AG20443 (cell line): Measurements from ENCODE around the gene IL37.
"Not testable (repeated sequence)": the region's sequence is repeated elsewhere in the genome, so short reads cannot be mapped to it uniquely, and the experiment has no call there.

Source experiments
- DNase-seq: peaks from one replicate; pipeline ENCODE4 v3.0.0; 2012; ENCODE audit warnings: low spot score, mixed read lengths

IL37 gene

GRCh38 chr2:112923237-112923966, 12.4 kb downstream of the IL37 start:
- DNase-seq, result no peak

DNA sequence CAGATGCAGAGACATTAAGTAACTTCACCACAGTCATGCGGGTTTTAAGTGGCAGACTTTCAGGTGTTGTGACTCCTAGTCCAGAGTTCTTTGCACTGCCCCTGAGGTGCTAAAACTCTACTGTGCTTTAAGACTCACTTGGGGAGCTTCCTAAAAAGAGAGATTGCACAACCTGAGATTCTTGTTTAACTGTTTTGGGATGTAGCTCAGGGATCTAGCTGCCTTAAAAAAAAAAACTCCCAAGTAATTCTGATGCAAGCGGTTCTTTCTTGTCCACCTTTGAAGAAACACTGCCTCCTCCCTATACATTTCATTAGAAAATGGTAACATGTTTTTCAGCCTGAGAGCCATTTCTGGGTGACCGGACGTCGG, 13.0 kb downstream of the IL37 start:
- DNase-seq, result no peak

DNA sequence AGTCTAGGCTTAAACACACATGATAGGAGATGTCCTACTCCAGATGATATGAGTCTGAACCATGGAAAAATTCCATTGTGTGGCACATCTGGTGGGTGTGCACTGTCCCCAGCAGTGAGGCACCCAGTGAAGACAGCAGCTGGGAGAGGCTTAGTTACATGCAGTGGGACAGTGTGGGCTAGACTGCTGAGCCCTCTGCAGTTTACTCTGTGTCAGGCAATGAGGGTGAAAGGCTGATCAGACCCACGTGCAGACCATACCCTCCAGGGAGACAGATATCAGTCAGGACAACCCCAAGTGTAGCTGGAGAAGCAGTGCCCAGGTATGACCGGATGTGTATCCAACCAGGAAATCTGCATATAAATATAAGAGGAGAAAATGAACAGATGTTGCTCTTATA, 13.4 kb downstream of the IL37 start:
- no peak for DNase-seq

DNA sequence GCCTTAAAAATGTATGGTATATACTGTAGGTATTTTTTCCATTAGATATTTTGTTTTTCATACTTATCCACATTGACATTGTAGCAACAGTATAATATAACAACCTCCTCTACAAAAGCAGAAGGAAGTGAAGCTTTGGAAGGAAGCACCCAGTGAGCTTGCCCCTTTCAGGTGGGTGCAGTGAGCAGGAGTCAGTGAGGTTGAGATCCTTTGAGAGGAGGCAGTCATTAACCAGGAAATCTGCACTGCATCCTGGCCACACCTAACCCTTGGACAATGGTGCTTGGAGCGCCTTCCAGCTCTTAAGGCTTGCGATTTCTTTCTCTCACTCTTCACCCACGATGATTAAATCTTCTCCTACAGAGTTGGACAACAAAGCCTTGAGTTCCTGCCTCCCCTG, 13.9 kb downstream of the IL37 start:
- no peak for DNase-seq

DNA sequence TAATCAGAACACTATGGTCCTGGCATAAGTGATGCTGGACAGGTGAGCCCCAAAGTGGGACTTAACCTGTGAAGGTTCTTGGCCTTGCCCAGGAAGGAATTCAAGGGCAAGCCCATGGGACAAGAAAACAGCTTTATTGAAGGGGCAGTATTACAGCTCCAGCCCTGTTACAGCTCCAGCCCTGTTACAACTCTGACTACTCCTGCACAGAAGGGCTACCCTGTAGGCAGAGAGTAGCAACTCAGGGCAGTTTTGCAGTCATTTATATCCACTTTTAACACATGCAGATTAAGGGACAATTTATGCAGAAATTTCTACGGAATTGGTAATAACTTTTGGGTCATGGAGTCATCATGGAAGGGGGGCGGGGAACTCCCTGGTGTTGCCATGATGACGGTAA, 15.7 kb downstream of the IL37 start:
- DNase-seq, result no peak

DNA sequence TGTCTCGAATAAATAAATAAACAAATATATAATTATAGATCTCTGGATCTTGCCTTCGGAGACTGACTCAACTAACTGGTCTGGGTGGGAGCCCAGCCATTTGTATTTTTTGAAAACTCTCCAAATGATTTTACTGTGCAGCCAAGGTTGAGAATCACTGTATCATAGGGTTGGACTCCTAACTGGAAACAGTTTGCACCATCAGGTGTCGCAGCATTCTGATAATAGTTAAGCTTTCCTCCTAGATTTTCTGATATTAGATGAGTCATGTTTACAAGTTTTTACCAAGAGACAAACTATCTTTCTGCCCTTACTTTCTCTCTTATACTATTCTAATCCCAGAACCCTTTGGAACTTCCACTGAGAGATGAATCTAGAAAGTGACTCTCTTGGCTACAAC, 16.8 kb downstream of the IL37 start:
- DNase-seq, result no peak

DNA sequence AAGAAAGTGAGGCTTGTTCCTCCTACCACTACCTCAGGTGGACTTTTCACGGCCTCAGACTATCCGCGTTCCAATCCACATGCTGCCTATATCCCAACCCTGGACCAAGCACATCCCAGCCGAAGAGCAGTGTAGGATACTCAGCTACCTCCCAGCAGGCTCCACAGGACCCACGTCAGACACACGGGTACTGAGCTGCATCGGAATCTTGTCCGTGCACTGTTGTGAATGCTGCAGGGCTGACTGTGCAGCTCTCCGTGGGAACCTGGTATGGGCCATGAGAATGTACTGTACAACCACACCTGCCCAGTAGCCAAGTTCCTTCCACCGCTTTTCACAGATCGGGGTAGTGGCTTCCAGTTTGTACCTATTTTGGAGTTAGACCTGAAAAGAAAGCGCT, 22.3 kb downstream of the IL37 start:
- no peak for DNase-seq

GRCh38 chr2:112934117-112934516, 23.2 kb downstream of the IL37 start:
- not testable (repeated sequence) for DNase-seq

- no peak for DNase-seq
Observed at GRCh38 chr2:112936927-112937232, 25.9 kb downstream of the IL37 start.

GRCh38 chr2:112938904-112939303, 27.9 kb downstream of the IL37 start:
- DNase-seq, result no peak

- no peak for DNase-seq
Observed at GRCh38 chr2:112939425-112939824, 28.5 kb downstream of the IL37 start.

DNA sequence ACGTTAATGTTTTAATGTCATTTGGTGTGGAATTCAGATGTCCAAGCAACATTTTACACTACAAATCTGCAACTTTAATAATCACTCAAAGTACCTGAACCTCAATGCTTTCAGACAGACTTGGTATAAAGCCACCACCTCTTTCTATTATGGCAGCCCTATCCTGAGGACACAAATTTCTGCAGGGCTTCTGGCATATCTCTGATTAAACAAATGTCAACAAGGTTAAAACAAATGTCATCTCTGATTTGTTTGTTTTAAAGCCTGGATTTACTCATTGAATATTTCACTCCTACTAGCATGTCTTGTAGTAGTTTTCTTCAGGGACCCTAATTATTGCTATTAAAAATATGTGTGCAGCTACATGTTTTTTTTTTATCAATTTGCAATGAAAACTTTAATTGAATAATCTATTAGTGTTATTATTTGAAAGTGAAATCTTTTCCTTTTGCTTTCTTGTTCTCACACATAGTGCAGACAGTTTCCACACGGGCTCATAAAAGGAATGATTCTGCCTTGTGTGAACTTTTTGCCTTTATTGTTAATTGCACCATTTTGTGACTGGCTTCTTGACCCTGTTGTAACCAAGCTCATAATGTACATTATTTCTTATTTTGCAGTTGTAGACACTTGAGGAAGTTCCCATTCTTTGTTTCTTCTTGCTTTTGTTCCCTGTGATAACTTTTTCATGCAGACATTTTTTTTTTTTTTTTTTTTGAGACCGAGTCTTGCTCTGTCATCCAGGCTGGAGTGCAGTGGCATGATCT, 30.1 kb downstream of the IL37 start:
- no peak for DNase-seq

- DNase-seq, result peak; percentile 86
Observed at GRCh38 chr2:112941753-112942653, 31.0 kb downstream of the IL37 start.

DNA sequence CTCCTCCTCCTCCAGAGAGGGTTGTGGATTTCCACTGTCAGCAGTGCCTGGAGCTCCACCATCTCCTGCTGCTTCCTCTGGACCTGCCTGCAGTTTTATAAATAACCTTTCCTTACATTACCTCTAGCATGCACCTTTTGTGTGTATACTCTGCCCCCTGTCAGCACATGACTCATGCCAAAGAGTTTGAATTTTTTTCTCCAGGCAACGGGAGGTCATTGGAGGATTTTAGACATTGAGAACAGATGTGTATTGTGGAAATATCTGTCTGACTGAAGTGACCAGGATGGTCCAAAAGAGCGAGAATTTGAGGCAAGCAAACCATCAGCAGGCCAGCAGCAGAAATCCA, 31.7 kb downstream of the IL37 start:
- DNase-seq, result no peak

- no peak for DNase-seq
Observed at GRCh38 chr2:112944971-112945370, 34.0 kb downstream of the IL37 start.

DNA sequence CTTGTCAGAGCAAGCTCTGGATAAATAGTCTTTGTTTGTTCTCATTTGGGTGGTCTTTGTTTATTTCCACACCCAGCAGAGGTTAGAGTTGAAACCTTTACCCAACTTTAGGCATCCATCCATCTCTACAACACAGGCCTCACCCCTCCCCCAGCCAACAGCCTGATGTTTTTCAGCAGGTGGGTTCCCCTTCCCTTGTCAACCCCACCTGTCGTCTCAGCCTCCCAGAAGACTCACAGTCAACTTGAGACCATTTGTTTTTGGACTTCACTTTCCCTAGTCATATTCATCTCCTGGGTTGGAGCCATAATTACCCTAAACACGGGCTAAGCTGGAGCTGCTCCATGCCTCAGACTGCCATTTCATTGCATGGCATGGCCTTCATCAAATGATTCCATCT, 35.1 kb downstream of the IL37 start:
- no peak for DNase-seq

DNA sequence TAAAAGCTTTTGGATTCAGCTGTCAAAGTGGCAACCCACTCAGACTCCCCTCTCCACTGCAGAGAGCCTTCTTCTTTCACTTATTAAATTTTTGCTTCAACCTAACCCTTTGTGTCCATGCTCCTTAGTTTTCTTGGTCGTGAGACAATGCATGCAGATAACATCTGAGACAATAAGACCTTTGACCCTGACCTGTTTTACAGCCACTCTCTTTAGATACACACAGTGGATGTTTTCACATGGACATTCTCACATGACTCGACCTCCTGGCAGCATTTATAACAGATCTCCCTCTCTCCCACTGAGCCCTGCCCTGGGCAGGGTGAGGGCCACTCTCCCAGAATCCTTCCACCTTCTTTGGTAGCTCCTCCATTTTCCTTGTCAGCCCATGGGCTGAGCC, 36.4 kb downstream of the IL37 start:
- DNase-seq, result no peak

DNA sequence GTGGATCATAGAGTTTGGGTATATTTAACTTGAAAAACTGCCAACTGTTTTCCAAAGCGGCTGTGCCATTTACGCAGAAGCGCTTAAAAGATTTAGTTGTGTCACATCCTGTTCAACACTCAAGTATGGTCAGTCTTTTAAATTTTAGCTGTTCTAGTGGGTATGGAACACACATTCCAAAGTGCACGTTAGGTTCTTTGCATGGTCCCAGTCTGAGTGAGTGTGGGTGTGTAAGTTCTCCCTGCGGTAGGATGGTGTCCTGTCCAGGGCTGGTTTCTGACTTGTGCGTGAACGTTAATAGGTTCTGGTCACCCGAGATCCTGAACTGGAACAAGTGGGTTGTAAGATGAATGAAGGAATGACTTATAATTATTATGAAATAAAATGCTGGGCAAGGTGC, 38.5 kb downstream of the IL37 start:
- no peak for DNase-seq

DNA sequence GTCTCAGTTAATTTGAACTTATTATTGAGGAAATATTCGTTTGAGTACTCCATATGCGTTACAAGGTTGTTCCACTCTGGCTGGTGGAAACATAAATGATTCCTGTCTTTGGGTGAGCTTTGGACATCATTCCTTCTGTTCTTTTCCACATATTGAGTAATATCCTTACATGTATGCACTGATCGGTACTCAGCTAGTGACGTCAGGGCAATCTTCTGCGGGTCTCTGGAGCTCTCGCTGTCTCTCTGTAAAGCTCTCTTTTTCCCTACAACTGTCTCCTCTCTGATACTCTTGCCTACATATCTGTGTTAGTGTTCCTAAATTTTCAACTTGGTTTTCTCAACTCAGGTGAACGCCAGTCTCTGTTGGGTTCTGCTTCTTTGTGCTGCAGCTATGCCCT, 43.4 kb downstream of the IL37 start:
- no peak for DNase-seq

GRCh38 chr2:112957511-112957910, 46.5 kb downstream of the IL37 start:
- DNase-seq, result no peak

DNA sequence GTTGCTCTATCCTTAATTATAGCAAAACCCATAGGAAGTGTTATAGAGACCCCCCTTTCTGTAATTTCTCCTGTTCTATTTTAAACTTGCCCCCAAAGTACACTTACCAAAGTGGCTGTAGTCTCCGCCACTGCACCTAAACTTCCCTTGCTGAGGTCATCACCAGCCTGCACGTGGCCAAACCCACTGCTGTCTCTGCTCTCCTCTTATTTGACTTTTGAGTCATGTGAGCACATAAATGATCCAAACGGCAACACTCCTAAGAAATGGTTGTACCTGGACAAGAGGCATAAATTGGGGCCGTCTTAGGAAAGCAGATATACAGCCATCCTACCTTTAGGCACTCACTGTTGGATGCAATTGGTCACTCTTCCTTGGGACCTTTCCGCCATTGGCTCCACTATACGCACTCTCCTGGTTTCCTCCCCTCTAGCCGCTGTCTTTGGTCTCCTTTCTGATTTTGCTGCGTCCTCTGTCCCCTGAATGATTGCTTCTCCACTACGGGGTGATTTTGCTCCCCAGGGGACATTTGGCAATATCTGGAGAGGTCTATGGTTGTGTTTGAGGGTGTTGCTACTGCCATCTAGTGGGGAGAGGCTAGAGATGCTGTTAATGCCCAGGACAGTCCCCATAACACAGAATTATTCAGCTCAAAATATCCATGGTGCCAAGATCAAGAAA, 47.6 kb downstream of the IL37 start:
- DNase-seq, result peak; percentile 79

- DNase-seq, result no peak
Observed at GRCh38 chr2:112959109-112959812, 48.3 kb downstream of the IL37 start.
